CD14-positive monocyte (primary cell): ENCODE results near the gene SP9. TPM values are rescaled to one million over a fixed set of nuclear protein-coding genes. Genes with fewer than 3 reads are reported as not detected.

ENCODE experiments used
- DNase-seq, 3 donors: peaks; one replicate each; pipeline ENCODE4 v3.0.0-alpha.2; 2011 to 2022
- H2AFZ ChIP-seq: 2 replicates; pipeline ENCODE4 v1.6.0; 2012; ENCODE audit warnings: mild to moderate bottlenecking, low read depth, low read length, inconsistent platforms; ENCODE audit not compliant: insufficient read depth, poor library complexity, severe bottlenecking
- H3K27ac ChIP-seq, 2 donors: 1 replicate in 1 of 2; 2 replicates in 1 of 2; pipeline ENCODE4 v1.5.1; 2012 to 2013; ENCODE audit warnings: low read length in 2 of 2, control low read depth in 1 of 2, inconsistent platforms in 1 of 2, low read depth in 1 of 2, mild to moderate bottlenecking in 1 of 2
- H3K27me3 ChIP-seq, 2 donors: one replicate each; pipeline versions ENCODE4 v1.6.0 to v1.6.1; 2011 to 2013; ENCODE audit warnings: low read length in 2 of 2; ENCODE audit not compliant: control insufficient read depth in 2 of 2, insufficient read depth in 2 of 2
- H3K36me3 ChIP-seq, 2 donors: replicated peaks in 1 of 2; 1 replicate in 1 of 2; 2 replicates in 1 of 2; pipeline versions ENCODE4 v1.5.1 to v1.6.1; 2012 to 2013; ENCODE audit warnings: low read length in 2 of 2, control low read depth in 1 of 2, inconsistent platforms in 1 of 2, mild to moderate bottlenecking in 1 of 2; ENCODE audit not compliant: insufficient read depth in 2 of 2, control insufficient read depth in 1 of 2
- H3K4me1 ChIP-seq, 2 donors: 1 replicate in 1 of 2; 2 replicates in 1 of 2; pipeline versions ENCODE4 v1.5.1 to v1.6.1; 2012 to 2013; ENCODE audit warnings: low read length in 2 of 2, control low read depth in 1 of 2, inconsistent platforms in 1 of 2, mild to moderate bottlenecking in 1 of 2, moderate library complexity in 1 of 2; ENCODE audit not compliant: insufficient read depth in 2 of 2, control insufficient read depth in 1 of 2
- H3K4me2 ChIP-seq: replicated peaks from 2 replicates; pipeline ENCODE3; 2012; ENCODE audit warnings: low read length, moderate library complexity, mild to moderate bottlenecking; ENCODE audit not compliant: poor library complexity, severe bottlenecking; ENCODE audit errors: extremely low read depth
- H3K4me3 ChIP-seq, 3 experiments: fragments of 200-600 bp in 1 of 3; sonication (generic) in 1 of 3; replicated peaks in 1 of 3; 1 replicate in 2 of 3; 2 replicates in 1 of 3; pipeline ENCODE4 v1.5.1; 2011 to 2013; ENCODE audit warnings: low read length in 3 of 3, mild to moderate bottlenecking in 3 of 3, control low read depth in 2 of 3, low read depth in 2 of 3, inconsistent platforms in 1 of 3, moderate library complexity in 1 of 3
- H3K79me2 ChIP-seq: 2 replicates; pipeline ENCODE4 v1.6.0; 2012; ENCODE audit warnings: mild to moderate bottlenecking, control low read depth, inconsistent platforms, low read length, moderate library complexity; ENCODE audit not compliant: insufficient read depth
- H3K9ac ChIP-seq: 2 replicates; pipeline ENCODE4 v1.6.0; 2017; ENCODE audit warnings: low read length, mild to moderate bottlenecking; ENCODE audit not compliant: insufficient read depth, poor library complexity, severe bottlenecking
- H3K9me3 ChIP-seq, 2 donors: replicated peaks in 1 of 2; 1 replicate in 1 of 2; 2 replicates in 1 of 2; pipeline versions ENCODE4 v1.5.1 to v1.6.1; 2012 to 2013; ENCODE audit warnings: low read length in 2 of 2, control low read depth in 1 of 2; ENCODE audit not compliant: control insufficient read depth in 1 of 2, insufficient read depth in 1 of 2
- H4K20me1 ChIP-seq: 2 replicates; pipeline ENCODE4 v1.6.0; 2012; ENCODE audit warnings: mild to moderate bottlenecking, low read length, control low read depth, moderate library complexity; ENCODE audit not compliant: insufficient read depth
- H3K27ac Mint-ChIP-seq, 7 donors: one replicate each; pipeline ENCODE4 v1.8.0; 2020; ENCODE audit warnings: mild to moderate bottlenecking in 7 of 7, mixed read lengths in 7 of 7, moderate library complexity in 6 of 7, inconsistent platforms in 2 of 7
- H3K27me3 Mint-ChIP-seq, 3 donors: one replicate each; pipeline ENCODE4 v1.8.0; 2021 to 2022; ENCODE audit warnings: low read depth in 3 of 3, mild to moderate bottlenecking in 3 of 3, mixed read lengths in 3 of 3, moderate library complexity in 3 of 3, inconsistent platforms in 1 of 3
- H3K36me3 Mint-ChIP-seq, 2 donors: one replicate each; pipeline ENCODE4 v1.8.0; 2020; ENCODE audit warnings: mixed read lengths in 2 of 2, inconsistent platforms in 1 of 2, mild to moderate bottlenecking in 1 of 2
- H3K4me1 Mint-ChIP-seq: one replicate; pipeline ENCODE4 v1.8.0; 2020; ENCODE audit warnings: mild to moderate bottlenecking, mixed read lengths
- H3K4me3 Mint-ChIP-seq, 2 donors: one replicate each; pipeline ENCODE4 v1.8.0; 2020; ENCODE audit warnings: mild to moderate bottlenecking in 2 of 2, mixed read lengths in 2 of 2, moderate library complexity in 1 of 2
- H3K9me3 Mint-ChIP-seq, 7 donors: one replicate each; pipeline ENCODE4 v1.8.0; 2020 to 2022; ENCODE audit warnings: mixed read lengths in 7 of 7, mild to moderate bottlenecking in 6 of 7, moderate library complexity in 6 of 7, inconsistent platforms in 2 of 7
- WGBS: methylation state at CpG from one replicate; pipeline ENCODE4 v1.1.5; 2013; ENCODE audit warnings: missing lambda C conversion rate; ENCODE audit not compliant: insufficient coverage; 5-methylcytosine and 5-hydroxymethylcytosine counted together
- intact Hi-C, 2 donors: fragments of 100-400 bp; cut with micrococcal nuclease; formaldehyde crosslinking; loops; one replicate each; pipeline versions ENCODE4 v1.15.0 to v1.15.1; 2023
- polyA plus RNA-seq, 3 donors: library from polyadenylated mRNA; depleted of rRNA in 1 of 3; unstranded in 2 of 3; stranded (reverse) in 1 of 3; fragments of 300-500 nt in 2 of 3; fragments of >200 nt in 1 of 3; fragmentation: Illumina TruSeq in 2 of 3; gene quantifications; 1 replicate in 2 of 3; 2 replicates in 1 of 3; pipeline ENCODE4 v1.2.3, GENCODE V29; 2012 to 2021
- TF ChIP-seq, protein P1 (sequence below): fragments of 200-600 bp; IDR thresholded peaks from one replicate; pipeline ENCODE4 v1.8.0; 2022; ENCODE audit warnings: antibody characterized with exemption, mild to moderate bottlenecking

The SP9 gene
- polyA plus RNA-seq, 3 donors: not detected

DNA sequence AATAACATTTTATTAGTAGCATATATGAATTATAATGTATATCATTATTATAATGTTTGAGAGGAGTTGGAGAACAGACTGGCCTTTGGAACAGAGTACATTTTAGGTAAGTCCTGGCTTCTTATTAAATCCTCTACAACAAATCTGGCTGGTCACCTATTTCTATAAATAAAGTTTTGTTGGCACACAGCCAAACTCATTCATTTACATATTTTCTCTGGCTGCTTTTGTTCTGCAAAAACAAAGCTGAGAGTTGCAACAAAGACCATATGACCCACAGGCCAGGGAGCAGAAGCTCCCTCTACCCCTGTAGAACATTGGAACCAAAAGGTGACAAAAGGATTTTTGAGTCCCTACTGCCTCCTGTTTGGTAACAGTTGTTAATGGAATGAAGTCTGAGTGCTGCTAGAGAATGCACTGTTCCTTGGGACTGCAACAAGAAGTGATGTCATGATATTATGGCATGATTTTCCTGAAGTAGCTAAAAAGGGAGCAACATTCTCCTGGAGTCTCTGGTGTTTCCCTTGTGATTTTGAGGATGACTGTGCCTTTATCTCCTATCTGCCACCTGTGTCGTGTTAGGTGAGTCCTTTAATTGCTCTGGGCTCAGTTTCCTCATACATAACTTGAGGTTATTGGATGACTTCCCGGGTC lies 22.0 kb upstream of the SP9 start:
- Histone ChIP-seq H3K79me2 (no peaks in the 10 kb centered on the region), H3K36me3 (no peaks in the 10 kb centered on the region), H3K9me3 (no peaks in the 10 kb centered on the region), H3K4me3 (no peak overlapping the region), H3K4me1 (no peaks in the 10 kb centered on the region), H2AFZ (no peak overlapping the region), H4K20me1 (no peaks in the 10 kb centered on the region), H3K27ac (no peak overlapping the region), H3K9ac (no peak overlapping the region), H3K27me3 (peaks cover 23 to 45% of the 10 kb centered on the region in 2 donors), H3K4me2 (no peak overlapping the region)
- no CpG with 5 or more reads among the region's 2 CpGs for WGBS
- H3K9me3 Mint-ChIP-seq: peaks cover 0 to 10% (median 4%) of the 10 kb centered on the region in 7 donors
- H3K36me3 Mint-ChIP-seq: no peaks in the 10 kb centered on the region
- no peaks in the 10 kb centered on the region for H3K4me1 Mint-ChIP-seq
- TF ChIP-seq, protein P1, sequence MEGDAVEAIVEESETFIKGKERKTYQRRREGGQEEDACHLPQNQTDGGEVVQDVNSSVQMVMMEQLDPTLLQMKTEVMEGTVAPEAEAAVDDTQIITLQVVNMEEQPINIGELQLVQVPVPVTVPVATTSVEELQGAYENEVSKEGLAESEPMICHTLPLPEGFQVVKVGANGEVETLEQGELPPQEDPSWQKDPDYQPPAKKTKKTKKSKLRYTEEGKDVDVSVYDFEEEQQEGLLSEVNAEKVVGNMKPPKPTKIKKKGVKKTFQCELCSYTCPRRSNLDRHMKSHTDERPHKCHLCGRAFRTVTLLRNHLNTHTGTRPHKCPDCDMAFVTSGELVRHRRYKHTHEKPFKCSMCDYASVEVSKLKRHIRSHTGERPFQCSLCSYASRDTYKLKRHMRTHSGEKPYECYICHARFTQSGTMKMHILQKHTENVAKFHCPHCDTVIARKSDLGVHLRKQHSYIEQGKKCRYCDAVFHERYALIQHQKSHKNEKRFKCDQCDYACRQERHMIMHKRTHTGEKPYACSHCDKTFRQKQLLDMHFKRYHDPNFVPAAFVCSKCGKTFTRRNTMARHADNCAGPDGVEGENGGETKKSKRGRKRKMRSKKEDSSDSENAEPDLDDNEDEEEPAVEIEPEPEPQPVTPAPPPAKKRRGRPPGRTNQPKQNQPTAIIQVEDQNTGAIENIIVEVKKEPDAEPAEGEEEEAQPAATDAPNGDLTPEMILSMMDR: no peak
- DNase-seq: no peak
- no peak overlapping the region for H3K4me3 Mint-ChIP-seq
- no peak overlapping the region for H3K27ac Mint-ChIP-seq
- intact Hi-C loops: no loop called here
- peaks cover 30 to 65% (median 53%) of the 10 kb centered on the region in 3 donors for H3K27me3 Mint-ChIP-seq

DNA sequence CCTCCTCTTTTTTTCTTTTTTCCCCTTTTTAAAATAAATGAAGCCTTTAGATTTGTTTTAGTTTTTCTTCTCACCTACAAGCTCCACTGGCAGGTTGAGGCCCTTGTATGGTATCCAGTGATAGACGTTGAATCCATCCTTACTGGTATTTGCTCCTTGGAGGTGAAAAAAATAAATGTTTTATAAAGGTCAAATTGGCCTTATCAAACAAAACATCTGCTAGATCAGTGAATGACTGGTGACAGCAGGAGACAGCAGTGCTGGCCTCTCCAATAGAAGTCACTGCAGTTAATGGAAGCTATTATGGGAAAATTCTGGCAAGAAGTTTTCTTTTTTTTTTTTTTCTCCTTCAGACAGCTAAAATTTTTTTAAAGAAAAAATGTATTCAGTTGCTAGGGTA lies 12.6 kb upstream of the SP9 start:
- H3K27ac ChIP-seq: no peak overlapping the region
- no peak overlapping the region for H2AFZ ChIP-seq
- H3K36me3 Mint-ChIP-seq: peaks cover 5 to 6% of the 10 kb centered on the region in 2 donors
- no peak overlapping the region for H3K9ac ChIP-seq
- intact Hi-C loops: loop anchor here in 1 of 2 donors (10.0 kb wide), 1 partner anchor 67 kb away; no protein-coding TSS in a partner anchor
- H3K27me3 Mint-ChIP-seq: peaks cover 64 to 79% (median 64%) of the 10 kb centered on the region in 3 donors
- DNase-seq: no peak
- peaks cover 13% of the 10 kb centered on the region for H3K4me1 Mint-ChIP-seq
- peaks cover 12 to 13% of the 10 kb centered on the region in 2 donors for H3K4me1 ChIP-seq
- no CpG with 5 or more reads among the region's 1 CpG for WGBS
- H3K27ac Mint-ChIP-seq: no peak overlapping the region
- H3K36me3 ChIP-seq: no peaks in the 10 kb centered on the region
- H3K9me3 ChIP-seq: peaks cover 0 to 6% of the 10 kb centered on the region in 2 donors
- TF ChIP-seq, protein P1: no peak
- no peaks in the 10 kb centered on the region for H4K20me1 ChIP-seq
- H3K4me2 ChIP-seq: no peak overlapping the region
- H3K4me3 ChIP-seq: no peak overlapping the region
- peaks cover 0 to 15% (median 9%) of the 10 kb centered on the region in 7 donors for H3K9me3 Mint-ChIP-seq
- H3K79me2 ChIP-seq: no peaks in the 10 kb centered on the region
- peaks cover 16 to 68% of the 10 kb centered on the region in 2 donors for H3K27me3 ChIP-seq
- no peak overlapping the region for H3K4me3 Mint-ChIP-seq
